Activated T-helper 1 cell treated with anti-CD3 and anti-CD28 coated beads, Interleukin-2, amount 50 U/mL, for 16 hours (primary cell): ENCODE measurements around the gene MID1.
"Not testable (repeated sequence)": the region's sequence is repeated elsewhere in the genome, so short reads cannot be mapped to it uniquely, and the experiment has no call there.

Experiments
- DNase-seq, 2 donors: peaks; one replicate each; pipeline ENCODE4 v3.0.0-alpha.2; 2020; ENCODE audit warnings: low read depth in 1 of 2, low spot score in 1 of 2

MID1 gene

DNA sequence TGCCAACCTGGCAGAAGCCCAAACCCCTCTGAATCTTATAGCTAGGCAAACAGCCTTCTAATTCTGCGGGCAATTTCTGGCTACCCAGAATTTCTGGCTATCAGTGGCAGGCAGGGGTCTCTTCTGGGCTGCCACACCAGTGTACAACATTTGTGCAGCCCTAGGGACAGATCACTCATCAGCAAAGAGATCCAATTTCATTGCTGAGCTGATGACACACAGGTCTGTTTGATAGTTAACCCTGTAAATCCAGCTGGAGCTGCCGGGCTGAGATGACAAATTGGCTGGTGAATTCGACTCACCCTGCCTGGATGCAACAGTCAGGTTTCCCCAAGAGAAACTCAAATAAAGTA lies 2.4 kb downstream of the MID1 start:
- DNase-seq = no peak

- DNase-seq = no peak
Measured at GRCh38 chrX:10617186-10617998, 3.0 kb downstream of the MID1 start.

- no peak for DNase-seq
Measured at GRCh38 chrX:10615931-10616774, 4.2 kb downstream of the MID1 start.

DNA sequence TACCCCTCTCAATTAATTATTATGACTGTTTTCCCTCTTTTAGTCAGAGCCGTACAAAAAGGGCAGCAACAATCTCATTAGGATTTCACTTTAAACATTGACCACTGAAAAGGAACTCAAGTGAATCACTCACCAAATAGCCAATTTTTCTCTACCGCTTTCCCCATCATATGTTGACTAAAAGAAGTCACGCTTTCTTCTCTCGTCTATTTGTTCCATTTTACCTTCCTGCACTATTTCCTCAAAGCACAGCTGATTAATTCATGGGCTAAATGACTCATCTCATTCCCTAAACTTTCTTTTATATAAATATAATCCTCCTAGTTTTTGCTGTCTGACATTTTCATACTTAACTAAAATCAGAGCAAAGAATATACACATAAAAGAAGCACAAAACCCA lies 8.2 kb downstream of the MID1 start:
- no peak for DNase-seq

GRCh38 chrX:10611441-10612090 lies 8.8 kb downstream of the MID1 start:
- DNase-seq = no peak

DNA sequence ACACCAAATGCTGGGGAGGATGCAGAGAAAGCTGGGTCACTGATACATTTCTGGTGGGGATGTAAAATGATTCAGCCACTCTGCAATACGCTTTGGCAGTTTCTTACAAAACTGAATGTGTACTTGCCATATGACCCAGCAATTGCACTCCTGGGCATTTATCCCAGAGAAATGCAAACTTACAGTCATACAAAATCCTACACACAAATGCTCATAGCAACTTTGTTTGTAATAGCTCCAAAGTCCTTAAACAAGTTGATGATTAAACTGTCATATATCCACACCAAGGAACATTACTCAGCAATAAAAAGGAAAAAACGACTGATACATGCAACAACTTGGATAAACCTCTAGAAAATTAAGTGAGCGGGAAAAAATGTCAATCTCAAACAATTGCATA lies 12.3 kb downstream of the MID1 start:
- no peak for DNase-seq

GRCh38 chrX:10607233-10607632 lies 13.2 kb downstream of the MID1 start:
- DNase-seq = no peak

DNA sequence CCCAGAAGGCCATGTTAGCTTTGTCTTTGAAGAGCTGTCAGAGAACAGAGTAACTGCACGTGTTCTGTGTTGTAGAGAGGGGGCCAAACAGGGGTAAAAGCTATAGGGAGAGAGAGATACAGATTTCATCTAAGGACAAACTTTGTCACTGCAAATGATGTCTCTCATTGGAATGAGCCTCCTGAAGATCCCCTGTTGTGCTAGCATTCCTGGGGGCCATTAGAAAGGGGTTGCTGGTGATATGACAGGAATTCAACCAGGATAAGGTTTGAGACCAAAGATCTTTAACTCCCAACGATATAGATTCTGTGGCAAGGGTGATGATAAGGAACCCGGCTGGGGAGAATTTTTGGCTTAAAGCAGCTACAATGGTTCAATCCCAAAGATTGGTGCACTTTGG lies 16.8 kb downstream of the MID1 start:
- DNase-seq = no peak

GRCh38 chrX:10602646-10603045 lies 17.7 kb downstream of the MID1 start:
- no peak for DNase-seq

- no peak for DNase-seq
Measured at GRCh38 chrX:10600479-10600878, 19.9 kb downstream of the MID1 start.

GRCh38 chrX:10598540-10598939 lies 21.8 kb downstream of the MID1 start:
- DNase-seq = no peak

GRCh38 chrX:10597871-10598270 lies 22.5 kb downstream of the MID1 start:
- DNase-seq = no peak

- DNase-seq = no peak
Measured at GRCh38 chrX:10591363-10592335, 28.7 kb downstream of the MID1 start.

GRCh38 chrX:10589787-10590186 lies 30.6 kb downstream of the MID1 start:
- not testable (repeated sequence) for DNase-seq

DNA sequence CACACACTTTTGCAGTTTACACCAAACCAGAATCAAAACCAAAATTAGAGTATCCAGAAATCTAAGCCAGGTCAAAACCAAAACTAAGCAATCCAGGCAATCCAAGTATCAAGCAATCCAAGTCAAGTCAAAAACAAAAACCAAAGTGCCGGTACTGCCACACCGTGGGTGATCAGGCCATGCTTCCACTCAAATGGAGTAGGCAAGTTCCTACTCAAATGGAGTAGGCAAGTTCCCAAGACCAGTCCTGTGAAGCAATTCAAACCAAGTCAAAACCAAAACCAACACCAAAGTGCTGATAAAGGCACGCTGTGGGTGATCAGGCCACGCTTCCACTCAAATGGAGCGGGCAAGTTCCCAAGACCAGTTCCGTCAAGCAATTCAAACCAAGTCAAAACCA lies 31.3 kb downstream of the MID1 start:
- no peak for DNase-seq

DNA sequence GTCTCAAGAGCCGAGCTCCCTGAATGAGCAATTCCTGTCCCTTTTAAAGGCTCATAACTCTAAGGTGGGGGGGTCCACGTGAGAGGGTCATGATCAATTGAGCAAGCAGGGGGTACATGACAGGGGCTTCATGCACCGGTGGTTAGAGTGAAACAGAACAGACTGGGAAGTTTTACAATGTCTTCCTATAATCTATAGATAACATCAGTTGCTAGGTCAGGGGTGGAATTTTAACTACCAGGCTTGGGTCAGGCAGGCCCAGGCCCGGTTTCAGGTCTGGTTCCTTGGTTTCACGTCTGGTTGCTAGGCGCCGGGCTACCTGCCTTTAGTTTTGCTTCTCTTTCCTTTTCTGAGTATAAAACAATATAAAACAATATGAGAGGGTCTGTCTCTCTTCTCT lies 35.5 kb downstream of the MID1 start:
- not testable (repeated sequence) for DNase-seq

- DNase-seq = no peak
Measured at GRCh38 chrX:10582945-10583344, 37.4 kb downstream of the MID1 start.

- no peak for DNase-seq
Measured at GRCh38 chrX:10582215-10582733, 38.1 kb downstream of the MID1 start.

- DNase-seq = no peak
Measured at GRCh38 chrX:10579112-10580011, 41.0 kb downstream of the MID1 start.

DNA sequence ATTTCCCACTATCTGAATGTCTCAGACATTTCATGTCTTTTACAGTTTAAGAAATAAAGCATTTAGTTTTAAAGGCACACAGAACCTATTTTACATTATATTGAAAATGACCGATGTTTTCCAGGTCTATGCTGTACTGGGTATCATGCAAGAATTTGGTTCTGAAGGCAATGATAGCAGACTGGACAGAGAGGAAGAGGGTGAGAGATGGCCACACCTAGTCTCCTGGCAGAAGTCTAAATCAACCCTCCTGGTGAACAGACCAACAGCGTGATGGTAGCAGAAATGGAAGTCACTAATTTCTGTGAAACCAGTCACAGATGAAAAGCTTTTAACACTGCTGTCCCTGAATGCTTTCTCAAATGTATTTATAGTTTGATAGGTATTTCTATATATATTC lies 41.9 kb downstream of the MID1 start:
- no peak for DNase-seq
